Measurements from ENCODE around the gene INPP5A.

DNA sequence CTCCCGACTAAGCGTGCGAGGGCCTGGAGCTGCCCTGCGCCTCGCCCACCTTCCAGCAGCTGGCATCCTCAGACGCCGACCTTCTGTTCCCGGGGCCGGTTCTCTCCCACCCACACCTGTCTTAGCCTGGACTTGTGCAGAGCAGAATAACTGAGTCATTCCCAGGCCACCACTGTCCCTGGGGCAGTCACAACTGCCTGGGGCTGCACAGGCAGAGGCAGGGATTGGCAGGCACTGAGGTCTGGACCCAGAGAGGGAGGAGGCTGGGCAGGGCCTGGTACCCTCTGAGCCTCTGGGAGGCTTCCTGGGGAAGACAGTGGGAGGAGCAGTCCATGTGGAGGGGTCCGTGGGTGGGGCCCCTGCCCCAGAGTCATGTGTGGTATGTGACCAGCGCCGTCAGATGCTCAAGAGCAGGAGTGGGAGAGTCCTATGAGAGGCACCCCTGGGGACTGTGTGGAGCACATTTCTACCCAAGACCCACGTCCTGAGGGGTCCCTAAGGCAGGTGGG is 174.1 kb downstream of the INPP5A start:
- TF ChIP-seq ZNF274 (IDR thresholded peaks at IDR 0.05; ENCODE audit: low read depth, low read length) (no peak), YY1 (IDR thresholded peaks at IDR 0.05; ENCODE audit: insufficient read depth, insufficient read length) (no peak), SUZ12 (IDR thresholded peaks at IDR 0.05; ENCODE audit: extremely low read depth, insufficient read depth, insufficient read length) (no peak)
